Type B pancreatic cell (in vitro differentiated cells): Measurements from ENCODE around the gene ANKRD28. TPM values are rescaled to one million over a fixed set of nuclear protein-coding genes. Genes with fewer than 3 reads are reported as not detected.

Experiments used
- DNase-seq: peaks from one replicate; pipeline ENCODE4 v3.0.0; 2021; ENCODE audit warnings: mixed read lengths; ENCODE audit not compliant: unreplicated experiment; ENCODE audit errors: extremely low spot score
- H3K27ac Mint-ChIP-seq: 2 replicates; pipeline ENCODE4 v1.8.0; 2021; ENCODE audit warnings: mild to moderate bottlenecking, mixed read lengths
- H3K27me3 Mint-ChIP-seq: 2 replicates; pipeline ENCODE4 v1.8.0; 2021; ENCODE audit warnings: mixed read lengths
- H3K36me3 Mint-ChIP-seq: 2 replicates; pipeline ENCODE4 v1.8.0; 2021; ENCODE audit warnings: mixed read lengths
- H3K4me1 Mint-ChIP-seq: one replicate; pipeline ENCODE4 v1.8.0; 2021; ENCODE audit warnings: mixed read lengths; ENCODE audit not compliant: unreplicated experiment
- H3K4me3 Mint-ChIP-seq: 2 replicates; pipeline ENCODE4 v1.8.0; 2021; ENCODE audit warnings: mild to moderate bottlenecking, mixed read lengths
- H3K9me3 Mint-ChIP-seq: 2 replicates; pipeline ENCODE4 v1.8.0; 2021; ENCODE audit warnings: mixed read lengths
- CTCF ChIP-seq: fragments of 200-600 bp; sonication (generic); conservative IDR thresholded peaks from 2 replicates; pipeline ENCODE4 v1.5.0; 2021; ENCODE audit warnings: antibody characterized with exemption, mild to moderate bottlenecking
- total RNA-seq: library from RNA; stranded (reverse); gene quantifications from 2 replicates; pipeline ENCODE4 v1.2.1, GENCODE V29; 2021; ENCODE audit warnings: low replicate concordance

The ANKRD28 gene
- total RNA-seq, 1 donor from 2014 or later = 44.3 TPM

GRCh38 chr3:15713364-15713763 is 84.4 kb downstream of the ANKRD28 start:
- TF ChIP-seq CTCF = no peak
- no peaks in the 10 kb centered on the region for H3K9me3 Mint-ChIP-seq
- H3K4me3 Mint-ChIP-seq = no peak overlapping the region
- peaks cover 4% of the 10 kb centered on the region for H3K4me1 Mint-ChIP-seq
- H3K27ac Mint-ChIP-seq = no peak overlapping the region
- peaks cover 15% of the 10 kb centered on the region for H3K36me3 Mint-ChIP-seq
- no peak for DNase-seq
- H3K27me3 Mint-ChIP-seq = no peaks in the 10 kb centered on the region

- Mint-ChIP-seq H3K9me3 (no peaks in the 10 kb centered on the region), H3K27ac (no peak overlapping the region), H3K4me1 (no peaks in the 10 kb centered on the region), H3K36me3 (peaks cover 30% of the 10 kb centered on the region), H3K4me3 (no peak overlapping the region), H3K27me3 (no peaks in the 10 kb centered on the region)
- DNase-seq = no peak
- TF ChIP-seq CTCF = no peak
Observed at GRCh38 chr3:15711281-15711680, 86.5 kb downstream of the ANKRD28 start.

- no peak for TF ChIP-seq CTCF
- DNase-seq = no peak
- no peak overlapping the region for H3K4me3 Mint-ChIP-seq
- no peaks in the 10 kb centered on the region for H3K27me3 Mint-ChIP-seq
- peaks cover 34% of the 10 kb centered on the region for H3K36me3 Mint-ChIP-seq
- no peaks in the 10 kb centered on the region for H3K9me3 Mint-ChIP-seq
- no peak overlapping the region for H3K27ac Mint-ChIP-seq
- H3K4me1 Mint-ChIP-seq = no peaks in the 10 kb centered on the region
Observed at GRCh38 chr3:15708882-15709677, 88.7 kb downstream of the ANKRD28 start.

GRCh38 chr3:15707779-15708178 is 90.0 kb downstream of the ANKRD28 start:
- Mint-ChIP-seq H3K9me3 (no peaks in the 10 kb centered on the region), H3K27ac (no peak overlapping the region)

GRCh38 chr3:15703346-15703745 is 94.4 kb downstream of the ANKRD28 start:
- H3K36me3 Mint-ChIP-seq = peaks cover 36% of the 10 kb centered on the region
- no peaks in the 10 kb centered on the region for H3K4me1 Mint-ChIP-seq
- DNase-seq = no peak
- H3K4me3 Mint-ChIP-seq = no peak overlapping the region
- H3K9me3 Mint-ChIP-seq = no peaks in the 10 kb centered on the region
- TF ChIP-seq CTCF = no peak
- no peak overlapping the region for H3K27ac Mint-ChIP-seq
- H3K27me3 Mint-ChIP-seq = no peaks in the 10 kb centered on the region

More at GRCh38 chr3:15707779-15708178, 90.0 kb downstream of the ANKRD28 start:
- TF ChIP-seq CTCF = no peak
- DNase-seq = no peak
- peaks cover 30% of the 10 kb centered on the region for H3K36me3 Mint-ChIP-seq
- no peaks in the 10 kb centered on the region for H3K27me3 Mint-ChIP-seq
- H3K4me1 Mint-ChIP-seq = no peaks in the 10 kb centered on the region
- no peak overlapping the region for H3K4me3 Mint-ChIP-seq
